Ovary (tissue), 3 donors: ENCODE data around the gene HBA1.

Experiments used
- CTCF ChIP-seq, 3 donors: fragments of 450-650 bp in 2 of 3; fragments of 200-600 bp in 1 of 3; IDR thresholded peaks; one replicate each; pipeline versions ENCODE4 v1.5.1 to v1.8.0; 2016 to 2022; ENCODE audit warnings: antibody characterized with exemption in 3 of 3, mild to moderate bottlenecking in 1 of 3
- POLR2A ChIP-seq: fragments of 450-650 bp; IDR thresholded peaks from one replicate; pipeline ENCODE4 v1.6.1; 2017; ENCODE audit warnings: antibody characterized with exemption, mild to moderate bottlenecking, moderate library complexity
- donor health status: DM: no; HTN: no; CAD: no.

- TF ChIP-seq POLR2A (no peak), CTCF (IDR thresholded peaks at IDR 0.05) (no peak)
These were observed 6.5 kb downstream of the HBA1 start for GRCh38 chr16:183005-183404.
